ENCODE data around the gene C1orf167. TPM values are rescaled to one million over a fixed set of nuclear protein-coding genes. Genes with fewer than 3 reads are reported as not detected.

Gene C1orf167
- total RNA-seq, 1 experiment from 2014 or later: not detected

DNA sequence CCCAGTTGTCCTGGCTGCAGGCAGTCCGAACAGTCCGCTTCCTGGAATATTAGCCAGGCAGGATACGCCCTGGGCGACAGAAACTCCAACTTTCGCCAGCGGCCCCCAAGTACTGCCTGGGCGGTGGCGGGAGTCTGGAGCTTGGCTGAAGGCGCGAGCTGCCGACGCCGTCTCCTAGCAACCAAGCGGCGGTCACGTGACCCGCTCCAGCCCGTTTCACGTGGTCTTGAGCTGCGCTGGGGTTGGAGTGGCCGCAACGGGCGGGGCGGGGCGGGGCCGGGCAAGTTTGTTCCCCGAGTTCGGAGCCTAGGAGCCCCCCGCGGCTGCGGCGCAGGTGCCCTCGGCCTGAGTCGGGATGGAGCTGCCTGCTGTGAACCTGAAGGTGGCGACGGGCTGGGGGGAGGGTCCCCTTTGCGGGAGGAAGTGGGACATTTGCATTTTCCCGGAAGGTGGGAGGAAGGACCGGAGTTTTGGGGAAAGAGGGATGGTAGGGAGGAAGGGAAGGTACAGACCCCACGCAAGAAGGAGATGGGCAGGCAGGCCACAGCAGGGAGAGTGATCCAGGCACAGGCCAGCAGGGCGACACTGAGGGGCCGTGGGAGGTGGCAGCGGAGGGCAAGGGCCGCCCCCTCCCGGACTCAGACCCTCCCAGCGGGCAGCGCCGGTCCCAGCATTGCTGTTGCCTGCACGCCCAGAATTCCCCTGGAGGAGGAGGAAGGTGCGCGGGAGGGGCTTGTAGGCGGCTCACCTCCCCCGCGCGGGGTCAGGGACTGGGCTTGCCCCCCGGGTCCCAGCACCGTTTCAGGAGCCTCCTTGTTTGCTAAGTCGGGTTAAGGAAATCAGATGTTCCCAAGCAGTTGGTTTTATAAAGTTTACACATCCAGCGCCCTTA, 25.9 kb upstream of the C1orf167 start, which contains the start of gene AGTRAP:
AGTRAP (plus strand) TSS at position 283 of the 892 bp plus-strand sequence; CDS start at position 356, 73 bp downstream.
- no peaks in the 10 kb centered on the region for H3K36me3 ChIP-seq (ENCODE audit: low read depth, low read length)
- POLR2A ChIA-PET (ENCODE audit: unreplicated experiment): interaction anchor here (0.5 kb wide), 1 partner anchor 172 kb away, joined by 3 read pairs; no protein-coding TSS in a partner anchor
- peak within 1 kb of the TSS; percentile 86 for H3K27ac ChIP-seq (ENCODE audit: low read length)
- BruUV-seq (replicated peaks): no TSS peak
- intact Hi-C loops (cut with micrococcal nuclease): loop anchor here (5.0 kb wide), 1 partner anchor 71 kb away; the partner anchor contains the start of genes CLCN6 and MTHFR
- no peaks in the 10 kb centered on the region for H3F3A ChIP-seq (ENCODE audit: low read length, unreplicated experiment)
- H3K79me2 ChIP-seq (ENCODE audit: low read length): peaks cover 5% of the 10 kb centered on the region
- CTCF ChIA-PET: interaction anchor here (0.6 kb wide), 1 partner anchor 234 kb away, joined by 4 read pairs; no protein-coding TSS in a partner anchor
- peak within 1 kb of the TSS; percentile 97 for H2AFZ ChIP-seq (ENCODE audit: low read length)
- H3K4me1 ChIP-seq (ENCODE audit: insufficient read depth, low read length): peaks cover 9% of the 10 kb centered on the region
- H3K4me2 ChIP-seq (ENCODE audit: low read length): peak within 1 kb of the TSS; percentile 86
- ATAC-seq: peak; percentile 77
- no peaks in the 10 kb centered on the region for H3K9me2 ChIP-seq (replicated peaks; ENCODE audit: low read length)
- H3K27me3 ChIP-seq (ENCODE audit: low read length): no peaks in the 10 kb centered on the region
- no peaks in the 10 kb centered on the region for H4K20me1 ChIP-seq (ENCODE audit: low read length)
- peak within 1 kb of the TSS; percentile 84 for H3K4me3 ChIP-seq (ENCODE audit: low read length)
- peak within 1 kb of the TSS; percentile 86 for H3K9ac ChIP-seq (ENCODE audit: low read length)
- peak; percentile 86 for DNase-seq
- no peaks in the 10 kb centered on the region for H3K9me3 ChIP-seq (ENCODE audit: low read length)
- no peak for TF ChIP-seq EZH2 (IDR thresholded peaks at IDR 0.05; ENCODE audit: low read length, unreplicated experiment)
- TF ChIP-seq EZH2phosphoT487 (IDR thresholded peaks at IDR 0.05; ENCODE audit: borderline replicate concordance, low read length): no peak
- TF ChIP-seq, protein P1, sequence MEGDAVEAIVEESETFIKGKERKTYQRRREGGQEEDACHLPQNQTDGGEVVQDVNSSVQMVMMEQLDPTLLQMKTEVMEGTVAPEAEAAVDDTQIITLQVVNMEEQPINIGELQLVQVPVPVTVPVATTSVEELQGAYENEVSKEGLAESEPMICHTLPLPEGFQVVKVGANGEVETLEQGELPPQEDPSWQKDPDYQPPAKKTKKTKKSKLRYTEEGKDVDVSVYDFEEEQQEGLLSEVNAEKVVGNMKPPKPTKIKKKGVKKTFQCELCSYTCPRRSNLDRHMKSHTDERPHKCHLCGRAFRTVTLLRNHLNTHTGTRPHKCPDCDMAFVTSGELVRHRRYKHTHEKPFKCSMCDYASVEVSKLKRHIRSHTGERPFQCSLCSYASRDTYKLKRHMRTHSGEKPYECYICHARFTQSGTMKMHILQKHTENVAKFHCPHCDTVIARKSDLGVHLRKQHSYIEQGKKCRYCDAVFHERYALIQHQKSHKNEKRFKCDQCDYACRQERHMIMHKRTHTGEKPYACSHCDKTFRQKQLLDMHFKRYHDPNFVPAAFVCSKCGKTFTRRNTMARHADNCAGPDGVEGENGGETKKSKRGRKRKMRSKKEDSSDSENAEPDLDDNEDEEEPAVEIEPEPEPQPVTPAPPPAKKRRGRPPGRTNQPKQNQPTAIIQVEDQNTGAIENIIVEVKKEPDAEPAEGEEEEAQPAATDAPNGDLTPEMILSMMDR (conservative IDR thresholded peaks at IDR 0.05; ENCODE audit: low read depth, low read length): no peak

DNA sequence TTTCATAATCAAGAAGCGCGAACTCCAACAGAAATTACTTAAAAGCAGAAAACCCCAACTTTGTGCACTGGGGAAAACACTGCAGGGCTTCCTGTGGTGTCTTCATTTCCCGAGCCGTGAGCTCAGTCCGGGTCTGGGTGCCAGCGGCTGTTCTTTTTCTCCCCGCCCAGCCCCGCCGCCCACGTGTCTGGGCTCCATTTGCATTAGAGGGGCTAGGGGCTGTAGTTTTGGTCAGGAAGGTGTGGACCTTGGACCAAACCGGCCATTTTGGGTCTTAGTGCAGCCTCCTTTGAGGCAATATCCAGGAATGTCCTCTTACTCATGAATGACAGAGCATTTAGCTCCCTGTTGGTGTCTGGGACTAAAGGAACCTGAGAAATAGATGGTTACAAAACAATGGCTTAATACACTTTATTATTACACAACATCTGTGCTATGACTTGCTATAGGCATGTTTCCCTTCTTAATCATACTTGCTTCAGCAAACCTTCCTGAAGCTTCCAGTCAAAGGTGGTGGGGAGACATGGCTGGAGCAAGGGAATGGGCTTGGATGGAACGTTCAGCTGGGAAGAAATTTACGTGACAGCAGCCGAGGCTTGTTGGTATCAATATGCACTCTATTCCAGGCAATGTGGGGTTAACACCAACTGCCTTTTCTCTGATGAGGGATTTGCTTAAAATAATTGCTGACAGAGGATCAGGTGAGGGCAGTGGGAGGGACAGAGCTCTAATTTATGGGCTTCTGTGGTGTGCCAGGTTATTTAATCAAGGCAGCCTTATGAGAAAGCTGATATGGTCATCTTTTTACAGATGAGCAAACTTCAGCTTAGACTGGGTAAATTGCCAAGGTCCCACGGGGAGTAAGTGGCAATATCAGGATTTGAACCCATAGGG, 25.0 kb upstream of the C1orf167 start:
- peak; percentile 75 for DNase-seq
- peak; percentile 21 for ATAC-seq
- Histone ChIP-seq H3K4me2 (ENCODE audit: low read length) (peak overlapping the region; percentile 86), H3K4me3 (ENCODE audit: low read length) (peak overlapping the region; percentile 84), H2AFZ (ENCODE audit: low read length) (peak overlapping the region; percentile 97), H3F3A (ENCODE audit: low read length, unreplicated experiment) (no peaks in the 10 kb centered on the region), H3K4me1 (ENCODE audit: insufficient read depth, low read length) (peaks cover 9% of the 10 kb centered on the region), H3K9me2 (replicated peaks; ENCODE audit: low read length) (no peaks in the 10 kb centered on the region), H4K20me1 (ENCODE audit: low read length) (no peaks in the 10 kb centered on the region), H3K79me2 (ENCODE audit: low read length) (peaks cover 5% of the 10 kb centered on the region), H3K27ac (ENCODE audit: low read length) (peak overlapping the region; percentile 86), H3K27me3 (ENCODE audit: low read length) (no peaks in the 10 kb centered on the region), H3K9ac (ENCODE audit: low read length) (peak overlapping the region; percentile 86), H3K9me3 (ENCODE audit: low read length) (no peaks in the 10 kb centered on the region), H3K36me3 (ENCODE audit: low read depth, low read length) (no peaks in the 10 kb centered on the region)
- TF ChIP-seq EZH2phosphoT487 (IDR thresholded peaks at IDR 0.05; ENCODE audit: borderline replicate concordance, low read length) (no peak), EZH2 (IDR thresholded peaks at IDR 0.05; ENCODE audit: low read length, unreplicated experiment) (no peak)
- TF ChIP-seq, protein P1 (conservative IDR thresholded peaks at IDR 0.05; ENCODE audit: low read depth, low read length): no peak
- POLR2A ChIA-PET (ENCODE audit: unreplicated experiment): interaction anchor here (0.5 to 0.6 kb wide), 2 partner anchors 171 to 620 kb away, joined by 3 to 5 read pairs; no protein-coding TSS in a partner anchor
- BruUV-seq (replicated peaks): TSS peak; percentile 52
- CTCF ChIA-PET: interaction anchor here (0.6 kb wide), 1 partner anchor 1214 kb away, joined by 3 read pairs; no protein-coding TSS in a partner anchor
- intact Hi-C loops (cut with micrococcal nuclease): loop anchor here (5.0 kb wide), 1 partner anchor 70 kb away; the partner anchor contains the start of genes CLCN6 and MTHFR

Data from PC-3 (cell line).